Naive thymus-derived CD8-positive, alpha-beta T cell (primary cell): ENCODE results near the gene DISP2. TPM values are rescaled to one million over a fixed set of nuclear protein-coding genes. Genes with fewer than 3 reads are reported as not detected.

Experiments used
- ATAC-seq, 2 donors: fragments of 150-1000 bp; cut with Tn5 transposase in 1 of 2; sonication (Bioruptor Pico), chemical (Tn5 transposase) in 1 of 2; 1 replicate in 1 of 2; 2 replicates in 1 of 2; pipeline ENCODE4 v1.10.0; 2021; ENCODE audit warnings: mild to moderate bottlenecking in 2 of 2, moderate library complexity in 2 of 2
- POLR2A ChIA-PET: fragments of 350-600 bp; sonication (Branson Sonifier 250); formaldehyde crosslinking; loops from one replicate; lab custom pipeline; 2021; ENCODE audit warnings: antibody characterized with exemption; lab: Charles Lee
- DNase-seq, 10 donors: peaks; one replicate each; pipeline versions ENCODE4 v3.0.0 to v3.0.0-alpha.2; 2020 to 2022
- H3K27ac Mint-ChIP-seq, 10 donors: one replicate each; pipeline ENCODE4 v1.8.0; 2020 to 2022; ENCODE audit warnings: mild to moderate bottlenecking in 10 of 10, mixed read lengths in 10 of 10, moderate library complexity in 4 of 10, inconsistent platforms in 1 of 10
- H3K27me3 Mint-ChIP-seq, 5 donors: one replicate each; pipeline ENCODE4 v1.8.0; 2021 to 2022; ENCODE audit warnings: mixed read lengths in 5 of 5
- H3K36me3 Mint-ChIP-seq, 3 donors: one replicate each; pipeline ENCODE4 v1.8.0; 2020 to 2022; ENCODE audit warnings: mixed read lengths in 3 of 3, mild to moderate bottlenecking in 2 of 3, inconsistent platforms in 1 of 3
- H3K4me1 Mint-ChIP-seq, 4 donors: one replicate each; pipeline ENCODE4 v1.8.0; 2021 to 2022; ENCODE audit warnings: mixed read lengths in 4 of 4
- H3K4me3 Mint-ChIP-seq, 10 donors: one replicate each; pipeline ENCODE4 v1.8.0; 2020 to 2022; ENCODE audit warnings: mild to moderate bottlenecking in 10 of 10, mixed read lengths in 10 of 10, moderate library complexity in 6 of 10, inconsistent platforms in 1 of 10
- H3K9me3 Mint-ChIP-seq, 9 donors: one replicate each; pipeline ENCODE4 v1.8.0; 2020 to 2022; ENCODE audit warnings: mixed read lengths in 9 of 9, mild to moderate bottlenecking in 3 of 9, inconsistent platforms in 1 of 9, moderate library complexity in 1 of 9
- polyA plus RNA-seq, 3 donors: library from polyadenylated mRNA; unstranded; fragments of 300-500 nt; fragmentation: Illumina TruSeq; gene quantifications; one replicate each; pipeline ENCODE4 v1.2.3, GENCODE V29; 2021
- total RNA-seq, 8 experiments: library from RNA in 2 of 8; stranded (reverse) in 2 of 8; gene quantifications; one replicate each; pipeline ENCODE4 v1.2.3 and lab custom pipeline; 2021 to 2026

The DISP2 gene
- total and polyA plus RNA-seq, 5 experiments from 2014 or later, result 0.02 to 0.73 (median 0.42) TPM

GRCh38 chr15:40338041-40338657 lies 19.9 kb upstream of the DISP2 start:
- peak; percentile 64 to 87 (median 73) for DNase-seq
- Mint-ChIP-seq H3K36me3 (no peaks in the 10 kb centered on the region), H3K4me1 (peaks cover 15 to 27% (median 26%) of the 10 kb centered on the region in 4 donors), H3K9me3 (no peaks in the 10 kb centered on the region), H3K4me3 (peak overlapping the region in 5 of 10 donors; percentile 6 to 57 (median 22)), H3K27ac (peak overlapping the region in 3 of 10 donors; percentile 2 to 87 (median 45)), H3K27me3 (peaks cover 0 to 5% (median 1%) of the 10 kb centered on the region in 5 donors)
- POLR2A ChIA-PET, result interaction anchor here (0.5 to 5.1 kb wide), 9 partner anchors 13 to 60 kb away, joined by 3 to 48 read pairs (median 4); partner anchors contain the start of genes ANKRD63, INAFM2 and PLCB2
- ATAC-seq, result peak; percentile 89 to 94

GRCh38 chr15:40338921-40339620 lies 18.9 kb upstream of the DISP2 start:
- Mint-ChIP-seq H3K9me3 (no peaks in the 10 kb centered on the region), H3K4me3 (no peak overlapping the region), H3K27me3 (peaks cover 0 to 5% (median 1%) of the 10 kb centered on the region in 5 donors), H3K4me1 (peaks cover 13 to 20% (median 18%) of the 10 kb centered on the region in 4 donors), H3K36me3 (no peaks in the 10 kb centered on the region), H3K27ac (no peak overlapping the region)
- ATAC-seq (no peak), DNase-seq (no peak)
- POLR2A ChIA-PET, result interaction anchor here (0.6 to 5.1 kb wide), 4 partner anchors 16 to 141 kb away, joined by 3 to 48 read pairs (median 8); partner anchors contain the start of genes INAFM2 and PLCB2

- H3K27me3 Mint-ChIP-seq, result peaks cover 0 to 5% (median 1%) of the 10 kb centered on the region in 5 donors
- no peaks in the 10 kb centered on the region for H3K36me3 Mint-ChIP-seq
- H3K4me3 Mint-ChIP-seq, result no peak overlapping the region
- DNase-seq (no peak), ATAC-seq (no peak)
- POLR2A ChIA-PET, result interaction anchor here (2.9 to 5.1 kb wide), 2 partner anchors 16 to 32 kb away, joined by 11 to 48 read pairs; partner anchors contain the start of genes INAFM2 and PLCB2
- H3K9me3 Mint-ChIP-seq, result no peaks in the 10 kb centered on the region
- H3K4me1 Mint-ChIP-seq, result peaks cover 10 to 16% (median 13%) of the 10 kb centered on the region in 4 donors
- H3K27ac Mint-ChIP-seq, result no peak overlapping the region
Observed at GRCh38 chr15:40339621-40339945, 18.4 kb upstream of the DISP2 start.

GRCh38 chr15:40340038-40340739 lies 17.8 kb upstream of the DISP2 start:
- POLR2A ChIA-PET, result interaction anchor here (5.1 kb wide), 1 partner anchor 33 kb away, joined by 48 read pairs; the partner anchor contains the start of gene PLCB2
- no peaks in the 10 kb centered on the region for H3K36me3 Mint-ChIP-seq
- peaks cover 0 to 5% (median 1%) of the 10 kb centered on the region in 5 donors for H3K27me3 Mint-ChIP-seq
- ATAC-seq, result no peak
- no peak overlapping the region for H3K27ac Mint-ChIP-seq
- no peak overlapping the region for H3K4me3 Mint-ChIP-seq
- peaks cover 8 to 15% (median 9%) of the 10 kb centered on the region in 4 donors for H3K4me1 Mint-ChIP-seq
- H3K9me3 Mint-ChIP-seq, result no peaks in the 10 kb centered on the region
- DNase-seq, result no peak

- POLR2A ChIA-PET, result no interaction called here
- Mint-ChIP-seq H3K4me3 (no peak within 1 kb of the TSS), H3K36me3 (no peaks in the 10 kb centered on the region), H3K27me3 (peaks cover 0 to 5% (median 1%) of the 10 kb centered on the region in 5 donors), H3K9me3 (no peaks in the 10 kb centered on the region), H3K4me1 (peaks cover 3 to 14% (median 8%) of the 10 kb centered on the region in 4 donors), H3K27ac (no peak within 1 kb of the TSS)
- DNase-seq (no peak), ATAC-seq (no peak)
Observed at GRCh38 chr15:40340740-40341400, 17.1 kb upstream of the DISP2 start, which contains the start of gene CCDC9B. TSS of gene CCDC9B (minus strand) at chr15:40340939. CDS start at chr15:40340819, 120 bp downstream.

GRCh38 chr15:40342416-40343320 lies 15.4 kb upstream of the DISP2 start:
- DNase-seq (no peak), ATAC-seq (no peak)
- no peak overlapping the region for H3K27ac Mint-ChIP-seq
- POLR2A ChIA-PET, result interaction anchor here (0.8 kb wide), 1 partner anchor 52 kb away, joined by 4 read pairs; no protein-coding TSS in a partner anchor
- no peaks in the 10 kb centered on the region for H3K36me3 Mint-ChIP-seq
- H3K27me3 Mint-ChIP-seq, result peaks cover 0 to 3% (median 1%) of the 10 kb centered on the region in 5 donors
- no peaks in the 10 kb centered on the region for H3K9me3 Mint-ChIP-seq
- H3K4me3 Mint-ChIP-seq, result no peak overlapping the region
- peaks cover 0 to 9% (median 8%) of the 10 kb centered on the region in 4 donors for H3K4me1 Mint-ChIP-seq

- no peaks in the 10 kb centered on the region for H3K36me3 Mint-ChIP-seq
- H3K27me3 Mint-ChIP-seq, result no peaks in the 10 kb centered on the region
- POLR2A ChIA-PET, result interaction anchor here (0.8 to 1.6 kb wide), 2 partner anchors 51 to 78 kb away, joined by 4 to 5 read pairs; no protein-coding TSS in a partner anchor
- H3K4me1 Mint-ChIP-seq, result peaks cover 0 to 5% (median 2%) of the 10 kb centered on the region in 4 donors
- H3K4me3 Mint-ChIP-seq, result no peak overlapping the region
- ATAC-seq, result no peak
- H3K9me3 Mint-ChIP-seq, result no peaks in the 10 kb centered on the region
- DNase-seq, result no peak
- H3K27ac Mint-ChIP-seq, result peak overlapping the region in 1 of 10 donors; percentile 47
Observed at GRCh38 chr15:40343512-40343911, 14.5 kb upstream of the DISP2 start.

GRCh38 chr15:40344217-40344616 lies 13.8 kb upstream of the DISP2 start:
- POLR2A ChIA-PET, result interaction anchor here (1.6 to 1.7 kb wide), 2 partner anchors 23 to 78 kb away, joined by 5 read pairs; no protein-coding TSS in a partner anchor
- ATAC-seq (no peak), DNase-seq (no peak)
- Mint-ChIP-seq H3K4me3 (no peak overlapping the region), H3K36me3 (no peaks in the 10 kb centered on the region), H3K27me3 (no peaks in the 10 kb centered on the region), H3K4me1 (peaks cover 0 to 6% (median 2%) of the 10 kb centered on the region in 4 donors), H3K27ac (peak overlapping the region in 1 of 10 donors; percentile 21), H3K9me3 (no peaks in the 10 kb centered on the region)

GRCh38 chr15:40344631-40345120 lies 13.3 kb upstream of the DISP2 start:
- H3K4me1 Mint-ChIP-seq, result peaks cover 0 to 6% (median 2%) of the 10 kb centered on the region in 4 donors
- no peaks in the 10 kb centered on the region for H3K27me3 Mint-ChIP-seq
- POLR2A ChIA-PET, result interaction anchor here (1.6 to 1.7 kb wide), 2 partner anchors 23 to 77 kb away, joined by 5 read pairs; no protein-coding TSS in a partner anchor

GRCh38 chr15:40345225-40345866 lies 12.7 kb upstream of the DISP2 start:
- Mint-ChIP-seq H3K4me3 (no peak overlapping the region), H3K9me3 (no peaks in the 10 kb centered on the region), H3K27me3 (no peaks in the 10 kb centered on the region), H3K27ac (no peak overlapping the region), H3K36me3 (no peaks in the 10 kb centered on the region), H3K4me1 (peaks cover 0 to 6% (median 2%) of the 10 kb centered on the region in 4 donors)
- ATAC-seq (no peak), DNase-seq (no peak)
- POLR2A ChIA-PET, result interaction anchor here (1.7 kb wide), 1 partner anchor 22 kb away, joined by 5 read pairs; no protein-coding TSS in a partner anchor

More at GRCh38 chr15:40344631-40345120, 13.3 kb upstream of the DISP2 start:
- H3K36me3 Mint-ChIP-seq, result no peaks in the 10 kb centered on the region
- H3K4me3 Mint-ChIP-seq, result no peak overlapping the region
- ATAC-seq (peak; percentile 92 to 98), DNase-seq (peak; percentile 49 to 81 (median 68))
- H3K27ac Mint-ChIP-seq, result no peak overlapping the region
- no peaks in the 10 kb centered on the region for H3K9me3 Mint-ChIP-seq
